B cell (primary cell): ENCODE data around the gene WDR27.

Experiments
- EZH2 ChIP-seq: IDR thresholded peaks from 2 replicates; pipeline ENCODE4 v1.6.1; 2012; ENCODE audit warnings: borderline replicate concordance, low read depth, mild to moderate bottlenecking, moderate library complexity, low read length; ENCODE audit not compliant: insufficient read depth, poor library complexity, severe bottlenecking
- TF ChIP-seq, protein P1 (sequence below): fragments of 200-600 bp; IDR thresholded peaks from one replicate; pipeline ENCODE4 v1.8.0; 2022; ENCODE audit warnings: antibody characterized with exemption, mild to moderate bottlenecking

DNA sequence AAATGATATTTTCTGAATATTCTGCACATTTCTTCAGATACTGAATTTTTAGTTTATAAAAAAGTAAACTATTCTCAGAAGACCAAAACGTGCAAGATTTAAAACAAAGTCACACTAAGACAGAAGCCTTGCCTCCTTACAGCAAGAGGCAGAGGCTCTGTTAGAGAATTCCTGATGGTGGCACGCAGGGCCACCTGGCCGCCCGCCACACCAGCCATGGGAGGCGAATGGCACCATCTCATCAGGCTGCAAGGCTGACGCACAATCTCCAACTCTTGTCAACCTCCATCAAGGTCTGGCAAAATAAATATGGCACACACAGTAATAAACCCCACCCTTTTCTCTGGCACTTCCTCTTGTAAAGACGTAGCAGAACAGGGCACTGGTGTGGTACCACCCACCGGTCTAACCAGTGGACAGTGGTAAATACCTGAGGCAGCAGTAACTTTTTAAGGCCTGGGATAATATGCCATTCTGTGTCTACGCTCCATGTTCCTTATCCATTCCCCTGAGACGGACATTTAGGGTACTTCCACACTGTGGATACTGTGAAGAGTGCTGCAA is 111.4 kb downstream of the WDR27 start:
- TF ChIP-seq EZH2 = no peak
- TF ChIP-seq, protein P1, sequence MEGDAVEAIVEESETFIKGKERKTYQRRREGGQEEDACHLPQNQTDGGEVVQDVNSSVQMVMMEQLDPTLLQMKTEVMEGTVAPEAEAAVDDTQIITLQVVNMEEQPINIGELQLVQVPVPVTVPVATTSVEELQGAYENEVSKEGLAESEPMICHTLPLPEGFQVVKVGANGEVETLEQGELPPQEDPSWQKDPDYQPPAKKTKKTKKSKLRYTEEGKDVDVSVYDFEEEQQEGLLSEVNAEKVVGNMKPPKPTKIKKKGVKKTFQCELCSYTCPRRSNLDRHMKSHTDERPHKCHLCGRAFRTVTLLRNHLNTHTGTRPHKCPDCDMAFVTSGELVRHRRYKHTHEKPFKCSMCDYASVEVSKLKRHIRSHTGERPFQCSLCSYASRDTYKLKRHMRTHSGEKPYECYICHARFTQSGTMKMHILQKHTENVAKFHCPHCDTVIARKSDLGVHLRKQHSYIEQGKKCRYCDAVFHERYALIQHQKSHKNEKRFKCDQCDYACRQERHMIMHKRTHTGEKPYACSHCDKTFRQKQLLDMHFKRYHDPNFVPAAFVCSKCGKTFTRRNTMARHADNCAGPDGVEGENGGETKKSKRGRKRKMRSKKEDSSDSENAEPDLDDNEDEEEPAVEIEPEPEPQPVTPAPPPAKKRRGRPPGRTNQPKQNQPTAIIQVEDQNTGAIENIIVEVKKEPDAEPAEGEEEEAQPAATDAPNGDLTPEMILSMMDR = no peak
